ENCODE measurements around the gene PDCD2. TPM values are rescaled to one million over a fixed set of nuclear protein-coding genes. Genes with fewer than 3 reads are reported as not detected.
A peak's percentile ranks its signal among the peaks of the same experiment; 100 is the strongest.

The PDCD2 gene
- total RNA-seq, 3 donors from 2014 or later: 43.5 to 47.2 (median 43.7) TPM

DNA sequence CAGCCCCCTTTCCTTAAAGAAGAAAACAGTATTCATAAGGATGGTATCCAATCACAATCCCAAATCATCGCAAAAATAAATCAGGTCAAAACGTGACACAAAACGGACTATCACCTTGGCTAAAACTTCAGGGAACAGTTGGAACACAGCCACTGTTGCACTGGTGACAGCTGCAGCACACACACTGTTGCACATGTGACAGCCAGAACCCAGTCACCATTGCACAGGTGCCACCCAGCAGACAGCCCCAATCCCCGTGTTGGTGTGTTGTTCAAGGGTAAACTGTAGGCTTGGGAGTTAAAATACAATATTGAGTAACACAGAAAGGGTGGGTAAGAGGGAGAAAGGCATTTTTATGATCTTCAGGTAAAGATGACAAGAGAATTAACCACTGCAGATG, 47.1 kb downstream of the PDCD2 start:
- intact Hi-C loops (cut with DNase I, micrococcal nuclease): no loop called here
- Histone ChIP-seq H3K4me3 (no peak overlapping the region), H3K9me3 (no peaks in the 10 kb centered on the region), H3K36me3 (ENCODE audit: low read depth) (peaks cover 4% of the 10 kb centered on the region), H3K4me1 (ENCODE audit: low read depth) (no peaks in the 10 kb centered on the region)
- ATAC-seq (no peak), DNase-seq (no peak)
- TF ChIP-seq CTCF (IDR thresholded peaks at IDR 0.05): no peak

DNA sequence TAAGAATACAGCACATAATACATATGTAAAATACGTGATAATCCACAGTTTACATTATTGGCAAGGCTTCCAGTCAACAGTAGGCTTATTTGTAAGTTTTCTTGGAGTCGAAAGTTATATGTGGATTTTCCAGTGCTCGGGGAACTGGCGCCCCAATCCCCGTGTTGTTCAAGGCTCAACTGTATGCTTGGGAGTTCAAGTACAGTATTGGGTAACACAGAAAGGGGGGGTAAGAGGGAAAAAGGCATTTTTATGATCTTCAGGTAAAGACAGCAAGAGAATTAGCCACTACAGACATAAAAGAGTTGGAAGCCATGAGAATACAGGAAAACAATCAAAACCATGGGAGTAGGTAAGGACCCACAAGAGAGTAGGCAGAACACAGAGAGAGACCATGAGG, 47.8 kb downstream of the PDCD2 start:
- Histone ChIP-seq H3K9me3 (no peaks in the 10 kb centered on the region), H3K4me1 (ENCODE audit: low read depth) (no peaks in the 10 kb centered on the region), H3K36me3 (ENCODE audit: low read depth) (peaks cover 4% of the 10 kb centered on the region), H3K4me3 (no peak overlapping the region)
- no peak for TF ChIP-seq CTCF (IDR thresholded peaks at IDR 0.05)
- intact Hi-C loops (cut with DNase I, micrococcal nuclease): no loop called here
- DNase-seq (no peak), ATAC-seq (no peak)

DNA sequence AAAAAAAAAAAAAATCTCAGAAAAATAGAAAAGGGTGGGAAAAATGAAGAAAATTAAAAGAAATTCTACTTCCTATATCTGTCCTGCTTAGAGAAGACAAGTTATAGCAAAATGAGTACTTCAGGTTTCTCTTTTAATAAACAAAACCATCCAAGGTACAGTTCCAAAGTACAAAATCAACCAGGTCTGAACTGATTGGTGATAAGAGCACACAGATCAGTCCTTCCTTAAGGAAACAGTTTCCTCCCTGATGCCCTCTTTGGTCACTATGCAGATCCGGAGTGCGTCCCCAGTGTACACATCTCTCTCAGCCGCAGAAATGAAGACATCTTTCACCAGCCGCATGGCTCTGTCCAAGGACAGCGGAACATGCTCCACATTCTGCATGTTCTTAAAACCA, 49.4 kb downstream of the PDCD2 start:
- Histone ChIP-seq H3K36me3 (ENCODE audit: low read depth) (peaks cover 4% of the 10 kb centered on the region), H3K4me3 (no peak overlapping the region), H3K9me3 (no peaks in the 10 kb centered on the region), H3K4me1 (ENCODE audit: low read depth) (no peaks in the 10 kb centered on the region)
- ATAC-seq (peak; percentile 36), DNase-seq (no peak)
- intact Hi-C loops (cut with DNase I, micrococcal nuclease): no loop called here
- TF ChIP-seq CTCF (IDR thresholded peaks at IDR 0.05): no peak

DNA sequence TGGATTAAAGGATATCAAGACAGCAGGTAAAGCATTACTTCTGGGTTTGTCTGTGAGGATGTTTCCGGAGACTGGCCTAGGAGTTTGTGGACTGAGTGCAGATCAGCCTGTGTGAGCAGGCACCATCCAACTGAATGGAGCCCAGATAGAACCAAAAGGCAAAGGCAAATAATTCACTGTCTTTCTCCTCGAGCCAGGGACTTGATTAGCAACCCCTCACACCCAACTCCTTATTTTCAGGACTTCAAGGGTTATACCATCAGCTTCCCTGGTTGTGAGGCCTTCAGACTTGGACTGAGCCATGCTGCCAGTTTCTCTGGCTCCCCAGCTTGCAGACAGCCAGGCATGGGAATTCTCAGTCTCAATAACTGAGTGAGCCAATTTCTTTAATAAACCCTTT, 50.6 kb downstream of the PDCD2 start:
- H3K4me3 ChIP-seq: no peak overlapping the region
- H3K36me3 ChIP-seq (ENCODE audit: low read depth): peaks cover 4% of the 10 kb centered on the region
- intact Hi-C loops (cut with DNase I, micrococcal nuclease): loop anchor here in 1 of 2 donors (5.0 kb wide), 1 partner anchor 701 kb away; no protein-coding TSS in a partner anchor
- H3K9me3 ChIP-seq: no peaks in the 10 kb centered on the region
- no peak for ATAC-seq
- no peak for DNase-seq
- H3K4me1 ChIP-seq (ENCODE audit: low read depth): no peaks in the 10 kb centered on the region
- no peak for TF ChIP-seq CTCF (IDR thresholded peaks at IDR 0.05)

- H3K36me3 ChIP-seq (ENCODE audit: low read depth): peaks cover 4% of the 10 kb centered on the region
- DNase-seq (no peak), ATAC-seq (no peak)
- intact Hi-C loops (cut with DNase I, micrococcal nuclease): loop anchor here in 1 of 2 donors (5.0 kb wide), 1 partner anchor 701 kb away; no protein-coding TSS in a partner anchor
- no peak overlapping the region for H3K4me3 ChIP-seq
- no peaks in the 10 kb centered on the region for H3K9me3 ChIP-seq
- no peak for TF ChIP-seq CTCF (IDR thresholded peaks at IDR 0.05)
- H3K4me1 ChIP-seq (ENCODE audit: low read depth): no peaks in the 10 kb centered on the region
These were observed 51.5 kb downstream of the PDCD2 start for GRCh38 chr6:170532867-170533488.

All from mucosa of descending colon (tissue), 3 donors.